H1 (cell line): ENCODE measurements around the gene MITF. TPM values are rescaled to one million over a fixed set of nuclear protein-coding genes. Genes with fewer than 3 reads are reported as not detected.

Experiments used
- CTCF ChIA-PET: fragments of 300-600 bp; sonication (Branson Sonifier 250); formaldehyde crosslinking; loops from one replicate; lab custom pipeline; 2021; ENCODE audit not compliant: partially characterized antibody; lab: Charles Lee
- POLR2A ChIA-PET: fragments of 300-600 bp; sonication (Branson Sonifier 250); formaldehyde crosslinking; loops from one replicate; lab custom pipeline; 2021; ENCODE audit warnings: inconsistent platforms; ENCODE audit not compliant: partially characterized antibody; lab: Charles Lee
- DNase-seq, 2 experiments: peaks; one replicate each; pipeline versions ENCODE4 v3.0.0 to v3.0.0-alpha.2; 2010 to 2022; ENCODE audit warnings: low spot score in 2 of 2, low read depth in 1 of 2, mixed read lengths in 1 of 2
- FAIRE-seq: peaks from 2 replicates; lab custom pipeline; 2011; peaks lifted over from hg19 to GRCh38; lab: Jason Lieb, UNC
- H2AFZ ChIP-seq: 2 replicates; pipeline ENCODE4 v1.8.1; 2012; ENCODE audit warnings: low read length, inconsistent platforms
- H2AK5ac ChIP-seq: 2 replicates; pipeline ENCODE4 v1.6.1; 2013; ENCODE audit warnings: low read depth, low read length
- H2BK120ac ChIP-seq: replicated peaks from 2 replicates; pipeline ENCODE3; 2013; ENCODE audit warnings: low read depth, low read length, inconsistent platforms
- H2BK12ac ChIP-seq: 2 replicates; pipeline ENCODE4 v1.6.1; 2013; ENCODE audit warnings: low read depth, low read length
- H2BK15ac ChIP-seq: 2 replicates; pipeline ENCODE4 v1.6.1; 2013; ENCODE audit warnings: low read length
- H2BK20ac ChIP-seq: 2 replicates; pipeline ENCODE4 v1.6.1; 2013; ENCODE audit warnings: low read length
- H2BK5ac ChIP-seq: 2 replicates; pipeline ENCODE4 v1.6.1; 2013; ENCODE audit warnings: low read depth, low read length
- H3K14ac ChIP-seq: 2 replicates; pipeline ENCODE4 v1.6.1; 2013; ENCODE audit warnings: inconsistent platforms; ENCODE audit not compliant: insufficient read length
- H3K18ac ChIP-seq: 2 replicates; pipeline ENCODE4 v1.6.1; 2013; ENCODE audit warnings: low read length; ENCODE audit errors: extremely low read depth
- H3K23ac ChIP-seq: 2 replicates; pipeline ENCODE4 v1.6.1; 2013; ENCODE audit warnings: inconsistent platforms; ENCODE audit not compliant: insufficient read length
- H3K23me2 ChIP-seq: 2 replicates; pipeline ENCODE4 v1.6.1; 2013; ENCODE audit warnings: low read depth, low read length
- H3K27ac ChIP-seq: 2 replicates; pipeline ENCODE4 v1.6.1; 2011; ENCODE audit warnings: low read depth, low read length, inconsistent platforms
- H3K27me3 ChIP-seq, 4 experiments: replicated peaks in 1 of 4; 1 replicate in 1 of 4; 2 replicates in 3 of 4; pipeline versions ENCODE4 v1.6.1 to v1.8.1; 2011 to 2013; ENCODE audit warnings: low read length in 3 of 4, mild to moderate bottlenecking in 3 of 4, inconsistent platforms in 2 of 4, mixed read lengths in 2 of 4, moderate library complexity in 1 of 4; ENCODE audit not compliant: control insufficient read depth in 3 of 4, insufficient read depth in 3 of 4; ENCODE audit errors: extremely low read depth in 1 of 4
- H3K36me3 ChIP-seq, 4 experiments: 2 replicates each; pipeline versions ENCODE4 v1.6.1 to v1.8.1; 2011 to 2013; ENCODE audit warnings: mild to moderate bottlenecking in 4 of 4, low read length in 3 of 4, moderate library complexity in 2 of 4, control low read depth in 1 of 4, inconsistent platforms in 1 of 4; ENCODE audit not compliant: insufficient read depth in 4 of 4, control insufficient read depth in 2 of 4
- H3K4ac ChIP-seq: replicated peaks from 2 replicates; pipeline ENCODE3; 2013; ENCODE audit warnings: low read length, low read depth, mixed read lengths, inconsistent platforms; ENCODE audit not compliant: insufficient read length
- H3K4me1 ChIP-seq, 4 experiments: replicated peaks in 1 of 4; 1 replicate in 1 of 4; 2 replicates in 3 of 4; pipeline versions ENCODE4 v1.6.1 to v1.8.1; 2011 to 2013; ENCODE audit warnings: low read length in 3 of 4, inconsistent platforms in 2 of 4, mixed read lengths in 1 of 4; ENCODE audit not compliant: insufficient read depth in 4 of 4, control insufficient read depth in 3 of 4
- H3K4me2 ChIP-seq, 2 experiments: 2 replicates each; pipeline versions ENCODE4 v1.6.1 to v1.8.1; 2011 to 2013; ENCODE audit warnings: low read depth in 2 of 2, low read length in 2 of 2, control low read depth in 1 of 2, inconsistent platforms in 1 of 2, mild to moderate bottlenecking in 1 of 2; ENCODE audit not compliant: insufficient read depth in 1 of 2
- H3K4me3 ChIP-seq, 4 experiments: fragments of 200-600, 300-600 bp in 1 of 4; sonication (generic), shearing (Covaris generic), sonication (Bioruptor Twin) in 1 of 4; 2 replicates each; pipeline versions ENCODE4 v1.5.1 to v1.8.1; 2011 to 2016; ENCODE audit warnings: low read length in 4 of 4, low read depth in 3 of 4, control low read depth in 2 of 4, inconsistent platforms in 2 of 4, mild to moderate bottlenecking in 2 of 4, mixed read lengths in 1 of 4, moderate library complexity in 1 of 4; ENCODE audit not compliant: insufficient read depth in 2 of 4; ENCODE audit errors: extremely low read depth in 1 of 4
- H3K56ac ChIP-seq: replicated peaks from 2 replicates; pipeline ENCODE3; 2013; ENCODE audit warnings: low read depth, mild to moderate bottlenecking, mixed read lengths, low read length, inconsistent platforms; ENCODE audit not compliant: insufficient read length
- H3K79me1 ChIP-seq: 2 replicates; pipeline ENCODE4 v1.6.1; 2013; ENCODE audit warnings: low read depth, low read length, control low read depth
- H3K79me2 ChIP-seq, 2 experiments: 2 replicates each; pipeline versions ENCODE4 v1.6.1 to v1.8.1; 2012 to 2013; ENCODE audit warnings: low read length in 2 of 2, mild to moderate bottlenecking in 2 of 2, inconsistent platforms in 1 of 2; ENCODE audit not compliant: insufficient read depth in 2 of 2, control insufficient read depth in 1 of 2
- H3K9ac ChIP-seq, 4 experiments: replicated peaks in 1 of 4; 1 replicate in 1 of 4; 2 replicates in 3 of 4; pipeline versions ENCODE4 v1.6.1 to v1.8.1; 2011 to 2013; ENCODE audit warnings: low read depth in 3 of 4, low read length in 3 of 4, control low read depth in 2 of 4, mild to moderate bottlenecking in 2 of 4, moderate library complexity in 2 of 4, inconsistent platforms in 1 of 4; ENCODE audit errors: extremely low read depth in 1 of 4
- H3K9me3 ChIP-seq, 2 experiments: 2 replicates each; pipeline versions ENCODE4 v1.6.1 to v1.8.1; 2012 to 2013; ENCODE audit warnings: mild to moderate bottlenecking in 2 of 2, moderate library complexity in 2 of 2, control low read depth in 1 of 2, inconsistent platforms in 1 of 2, low read depth in 1 of 2, low read length in 1 of 2, mixed read lengths in 1 of 2; ENCODE audit not compliant: insufficient read depth in 2 of 2
- H4K20me1 ChIP-seq, 2 experiments: replicated peaks in 1 of 2; 2 replicates each; pipeline versions ENCODE3 to v1.8.1; 2011 to 2013; ENCODE audit warnings: inconsistent platforms in 2 of 2, low read length in 2 of 2, mild to moderate bottlenecking in 1 of 2; ENCODE audit not compliant: insufficient read depth in 2 of 2, control insufficient read depth in 1 of 2
- H4K5ac ChIP-seq: 2 replicates; pipeline ENCODE4 v1.6.1; 2013; ENCODE audit warnings: low read length, low read depth, mixed read lengths, inconsistent platforms; ENCODE audit not compliant: insufficient read length
- H4K8ac ChIP-seq: 2 replicates; pipeline ENCODE4 v1.8.0; 2013; ENCODE audit warnings: mild to moderate bottlenecking, moderate library complexity, low read length, inconsistent platforms; ENCODE audit not compliant: insufficient read depth; ENCODE audit errors: extremely low read depth
- H4K91ac ChIP-seq: replicated peaks from 2 replicates; pipeline ENCODE3; 2013; ENCODE audit warnings: low read length, mixed read lengths, inconsistent platforms; ENCODE audit not compliant: insufficient read length
- BACH1 ChIP-seq: IDR thresholded peaks from 2 replicates; pipeline ENCODE4 v1.6.1; 2012; ENCODE audit warnings: low read length, improper control_type of control experiment
- CBX8 ChIP-seq: fragments of 300-800, 300-1000 bp; sonication (generic); IDR thresholded peaks from 2 replicates; pipeline ENCODE4 v1.7.1; 2016; ENCODE audit warnings: low read depth, low read length, borderline replicate concordance
- CREB1 ChIP-seq: IDR thresholded peaks from 2 replicates; pipeline ENCODE4 v1.6.1; 2012; ENCODE audit warnings: inconsistent platforms
- EGR1 ChIP-seq: IDR thresholded peaks from 2 replicates; pipeline ENCODE4 v1.6.1; 2011; ENCODE audit warnings: low read depth, low read length, borderline replicate concordance
- EP300 ChIP-seq, 2 experiments: IDR thresholded peaks; 1 replicate in 1 of 2; 2 replicates in 1 of 2; pipeline ENCODE4 v1.6.1; 2011 to 2012; ENCODE audit warnings: low read depth in 2 of 2, low read length in 2 of 2, mild to moderate bottlenecking in 2 of 2, borderline replicate concordance in 1 of 2, inconsistent platforms in 1 of 2, moderate library complexity in 1 of 2
- KDM4A ChIP-seq: IDR thresholded peaks from one replicate; pipeline ENCODE4 v1.7.1; 2012; ENCODE audit warnings: low read depth, mild to moderate bottlenecking, moderate library complexity, low read length, inconsistent platforms; ENCODE audit not compliant: severe bottlenecking
- RNF2 ChIP-seq: fragments of 200-900, 300-1000 bp; sonication (generic); IDR thresholded peaks from 2 replicates; pipeline ENCODE4 v1.7.1; 2016; ENCODE audit warnings: borderline replicate concordance, low read depth, mild to moderate bottlenecking, antibody characterized with exemption, low read length; ENCODE audit not compliant: poor library complexity, severe bottlenecking; ENCODE audit errors: missing control alignments
- RXRA ChIP-seq: IDR thresholded peaks from 2 replicates; pipeline ENCODE4 v1.6.1; 2011; ENCODE audit warnings: low read depth, mild to moderate bottlenecking, low read length, moderate library complexity; ENCODE audit not compliant: insufficient read depth
- SP1 ChIP-seq: IDR thresholded peaks from 2 replicates; pipeline ENCODE4 v1.6.1; 2011; ENCODE audit warnings: low read depth, low read length
- SP2 ChIP-seq: IDR thresholded peaks from 2 replicates; pipeline ENCODE4 v1.6.1; 2012; ENCODE audit warnings: mild to moderate bottlenecking, low read length, inconsistent platforms
- SRF ChIP-seq: IDR thresholded peaks from 2 replicates; pipeline ENCODE4 v1.6.1; 2011; ENCODE audit warnings: mild to moderate bottlenecking, low read depth, low read length, moderate library complexity
- TBP ChIP-seq: IDR thresholded peaks from 2 replicates; pipeline ENCODE4 v1.6.1; 2011; ENCODE audit warnings: low read depth, low read length, improper control_type of control experiment
- ZNF274 ChIP-seq: IDR thresholded peaks from 2 replicates; pipeline ENCODE4 v1.7.0; 2012; ENCODE audit warnings: low read length, borderline replicate concordance; ENCODE audit errors: extremely low read depth
- WGBS, 2 experiments: shearing (Covaris generic) in 1 of 2; methylation state at CpG; one replicate each; pipeline versions ENCODE4 v1.1.6 to v1.1.7; 2013 to 2015; ENCODE audit warnings: low lambda C conversion rate in 2 of 2, mixed read lengths in 2 of 2, inconsistent platforms in 1 of 2, low coverage in 1 of 2, missing lambda C conversion rate in 1 of 2; ENCODE audit not compliant: insufficient replicate concordance in 2 of 2, insufficient coverage in 1 of 2, insufficient read length in 1 of 2; ENCODE audit errors: extremely low coverage in 1 of 2, missing lambda C conversion rate in 1 of 2; 5-methylcytosine and 5-hydroxymethylcytosine counted together
- polyA plus RNA-seq, 7 experiments: library from polyadenylated mRNA; depleted of rRNA in 3 of 7; stranded (reverse) in 5 of 7; unstranded in 2 of 7; fragments of >200 nt in 5 of 7; fragments of 200-250 nt in 2 of 7; gene quantifications; 1 replicate in 5 of 7; 2 replicates in 1 of 7; 4 replicates in 1 of 7; pipeline versions ENCODE4 v1.2.1 to v1.2.3, GENCODE V29; 2011 to 2013; ENCODE audit warnings: missing spikeins in 2 of 7, mixed read lengths in 2 of 7
- total RNA-seq: library from RNA; stranded (reverse); fragmentation: NEBNext Ultra II Directional; extraction: Animal tissue kit (Norgen Biotek cat#: 25700); gene quantifications from 2 replicates; pipeline ENCODE4 v1.2.1, GENCODE V29; 2021
- TF ChIP-seq, protein P1 (sequence below): IDR thresholded peaks from 2 replicates; pipeline ENCODE4 v1.6.1; 2011; ENCODE audit warnings: low read depth, mild to moderate bottlenecking, low read length; ENCODE audit not compliant: insufficient read depth

Gene MITF
- total and polyA plus RNA-seq, 2 of the 8 experiments (the other 6 are each of a cell fraction or from before 2014, with no cell fraction given): 0.53 to 1.4 TPM

DNA sequence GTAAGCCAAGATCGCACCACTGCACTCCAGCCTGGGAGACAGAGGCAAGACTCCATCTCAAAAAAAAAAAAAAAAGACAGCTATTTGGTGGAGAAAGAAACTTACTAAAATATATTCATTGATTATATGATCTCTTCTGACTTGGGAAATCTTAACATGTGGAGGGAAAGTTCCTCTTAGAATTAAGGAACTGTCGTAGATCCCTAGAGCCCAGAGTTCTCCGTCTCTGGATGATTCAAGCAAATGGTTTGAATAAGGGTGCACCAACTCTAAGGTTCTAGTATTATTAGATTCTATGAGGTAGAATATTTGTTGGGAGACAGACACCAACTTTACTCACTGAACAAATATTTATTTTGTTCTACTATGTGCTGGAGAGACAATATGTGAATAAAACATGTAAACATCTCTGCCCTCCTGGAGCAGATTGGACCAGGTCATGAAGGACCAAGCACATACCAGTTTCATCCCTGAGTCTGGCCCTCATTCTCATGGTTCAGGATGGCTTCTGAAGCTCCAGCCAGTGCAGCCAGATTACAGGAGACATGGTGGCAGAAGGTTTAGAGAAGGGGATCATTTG is 129.7 kb downstream of the MITF start:
- Histone ChIP-seq H4K8ac (no peak overlapping the region), H3K56ac (no peak overlapping the region), H4K5ac (no peak overlapping the region), H4K20me1 (no peaks in the 10 kb centered on the region), H3K9me3 (no peaks in the 10 kb centered on the region), H3K27me3 (no peaks in the 10 kb centered on the region), H3K79me2 (no peaks in the 10 kb centered on the region), H2BK5ac (no peak overlapping the region), H3K9ac (no peak overlapping the region), H3K36me3 (no peaks in the 10 kb centered on the region), H3K4me2 (no peak overlapping the region), H4K91ac (no peak overlapping the region), H3K4me3 (no peak overlapping the region), H3K14ac (no peak overlapping the region), H2AFZ (no peak overlapping the region), H3K79me1 (no peaks in the 10 kb centered on the region), H2AK5ac (no peak overlapping the region), H2BK120ac (no peak overlapping the region), H3K4me1 (no peaks in the 10 kb centered on the region), H3K4ac (no peak overlapping the region), H2BK20ac (no peak overlapping the region), H2BK15ac (no peak overlapping the region), H3K23ac (no peak overlapping the region), H3K18ac (no peak overlapping the region), H3K27ac (no peak overlapping the region), H2BK12ac (no peak overlapping the region), H3K23me2 (no peaks in the 10 kb centered on the region)
- ChIA-PET CTCF (interaction anchor here (0.5 to 0.7 kb wide), 2 partner anchors 18 to 49 kb away, joined by 3 read pairs; no protein-coding TSS in a partner anchor), POLR2A (no interaction called here)
- DNase-seq: no peak
- no peak for FAIRE-seq
- 95% methylated on average over 3 of the region's 3 CpGs; no CpG with 5 or more reads in 1 of the 2 experiments for WGBS, 2 experiments
- TF ChIP-seq ZNF274: no peak
- TF ChIP-seq EP300 (IDR thresholded peaks at IDR 0.05; ENCODE audit: borderline replicate concordance in 1 of 2, low read depth in 2 of 2, low read length in 2 of 2): no peak
- TF ChIP-seq BACH1: no peak
- no peak for TF ChIP-seq CBX8
- TF ChIP-seq TBP: no peak
- TF ChIP-seq SP2: no peak
- TF ChIP-seq, protein P1, sequence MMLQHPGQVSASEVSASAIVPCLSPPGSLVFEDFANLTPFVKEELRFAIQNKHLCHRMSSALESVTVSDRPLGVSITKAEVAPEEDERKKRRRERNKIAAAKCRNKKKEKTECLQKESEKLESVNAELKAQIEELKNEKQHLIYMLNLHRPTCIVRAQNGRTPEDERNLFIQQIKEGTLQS: no peak
- TF ChIP-seq SRF: no peak
- no peak for TF ChIP-seq SP1
- no peak for TF ChIP-seq KDM4A
- TF ChIP-seq CREB1: no peak
- TF ChIP-seq RXRA: no peak
- no peak for TF ChIP-seq EGR1
- no peak for TF ChIP-seq RNF2
